GM11168 (cell line): ENCODE data around the gene PIF1.

ENCODE experiments used
- in situ Hi-C: fragments of 300-500 bp; cut with MboI; formaldehyde crosslinking; loops from one replicate; pipeline ENCODE4 v1.12.0; 2022; ENCODE audit warnings: low sequenced_read_pairs; ENCODE audit not compliant: unreplicated experiment

PIF1 gene

DNA sequence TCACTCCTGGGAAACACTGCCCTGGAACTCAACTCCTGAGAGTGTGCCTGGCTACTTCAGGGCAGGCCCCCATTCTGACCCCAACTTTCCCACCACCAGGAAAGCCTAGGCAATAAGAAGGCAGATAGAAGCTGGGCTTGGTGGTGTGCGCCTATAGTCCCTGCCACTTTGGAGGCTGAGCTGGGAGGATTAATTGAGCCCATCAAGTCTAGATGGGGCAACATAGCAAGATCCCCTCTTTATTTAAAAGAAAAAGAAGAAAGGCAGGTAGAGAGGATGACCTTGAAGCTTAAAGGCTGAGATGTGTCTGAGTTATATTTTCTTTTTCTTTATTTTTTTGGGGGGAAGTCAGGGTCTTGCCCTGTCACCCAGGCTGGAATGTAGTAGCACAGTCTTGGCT, 45.8 kb downstream of the PIF1 start:
- in situ Hi-C loops: no loop called here

- in situ Hi-C loops: no loop called here
Measured at GRCh38 chr15:64779024-64779423, 46.4 kb downstream of the PIF1 start.

- in situ Hi-C loops: no loop called here
Measured at GRCh38 chr15:64776402-64776786, 49.1 kb downstream of the PIF1 start.

DNA sequence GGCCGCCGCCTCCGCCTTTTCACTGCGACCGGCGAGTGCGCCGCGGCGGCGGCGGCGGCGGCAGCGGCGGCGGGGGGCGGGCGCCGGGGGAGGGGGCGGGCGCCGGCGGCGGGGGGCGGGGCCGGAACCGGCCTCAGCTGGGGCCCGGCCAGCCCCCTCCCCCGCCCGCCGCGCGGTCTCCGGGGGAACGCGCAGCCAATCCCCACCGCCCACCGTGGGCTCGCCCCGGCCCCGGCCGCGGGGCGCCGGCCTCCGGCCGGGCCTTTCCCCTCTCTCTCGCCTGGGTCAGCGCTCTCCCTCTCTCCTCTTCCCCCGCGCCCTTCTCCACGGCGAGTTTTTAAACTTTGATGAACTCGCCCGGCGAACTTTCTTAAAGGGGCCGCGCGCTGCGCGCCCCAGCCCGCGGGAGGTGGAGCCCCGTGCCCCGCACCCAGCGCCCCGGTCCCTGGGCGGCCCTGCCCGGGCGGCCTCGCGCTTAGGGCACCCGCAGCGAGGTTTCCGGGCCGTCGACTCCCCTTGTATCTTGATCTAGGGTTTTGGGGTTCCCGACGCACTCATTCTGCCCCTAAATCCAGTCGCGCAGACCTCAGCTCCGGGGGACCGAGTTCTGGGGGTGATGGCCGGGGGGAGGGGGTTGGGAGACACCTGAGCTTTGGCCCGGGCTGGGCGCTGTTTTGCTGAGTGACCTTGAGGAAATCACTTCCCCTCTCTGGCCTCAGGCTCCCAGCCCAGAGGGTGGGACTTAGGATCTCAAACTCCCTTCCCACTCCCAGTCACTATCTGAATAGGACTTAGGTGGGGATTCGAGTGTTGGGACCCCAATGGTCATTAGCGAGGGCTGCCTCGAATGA, 49.7 kb downstream of the PIF1 start, which contains the start of gene RBPMS2:
Gene RBPMS2, minus strand, starts transcription at position 39 of the 851 bp plus-strand sequence. CDS start 270 bp downstream, outside the sequence.
- in situ Hi-C loops: no loop called here

- in situ Hi-C loops: no loop called here
Measured at GRCh38 chr15:64774629-64775493, 50.6 kb downstream of the PIF1 start.

DNA sequence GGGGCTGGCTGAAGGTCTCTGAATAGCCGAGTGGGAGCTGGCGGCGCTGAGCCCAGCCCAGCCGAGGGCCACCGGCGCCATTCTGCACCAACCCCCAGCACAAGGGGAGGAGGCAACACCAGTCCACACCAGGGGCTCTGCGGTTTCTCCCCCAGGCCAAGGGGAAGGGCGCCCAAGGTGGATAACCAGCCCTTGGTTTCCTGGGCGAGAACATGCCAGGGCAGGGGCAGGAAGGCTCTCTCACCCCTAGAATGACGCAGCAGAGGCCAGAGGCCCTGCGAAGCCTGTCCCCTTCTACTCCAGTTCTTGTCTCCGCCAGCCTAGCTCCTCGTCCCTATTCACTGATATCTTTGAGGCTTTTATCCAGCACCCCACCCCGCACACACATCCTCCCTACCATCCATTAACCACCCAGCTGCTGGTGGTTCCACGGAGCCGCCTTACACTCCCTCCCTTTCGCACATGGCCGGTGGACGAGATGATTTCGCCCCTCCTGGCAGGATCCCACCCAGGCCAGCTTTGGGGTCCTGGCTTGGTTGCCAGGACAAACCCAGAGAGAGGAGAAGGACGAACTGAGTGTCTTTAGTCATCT, 51.3 kb downstream of the PIF1 start:
- in situ Hi-C loops: no loop called here

GRCh38 chr15:64773606-64774005, 51.8 kb downstream of the PIF1 start:
- in situ Hi-C loops: no loop called here

DNA sequence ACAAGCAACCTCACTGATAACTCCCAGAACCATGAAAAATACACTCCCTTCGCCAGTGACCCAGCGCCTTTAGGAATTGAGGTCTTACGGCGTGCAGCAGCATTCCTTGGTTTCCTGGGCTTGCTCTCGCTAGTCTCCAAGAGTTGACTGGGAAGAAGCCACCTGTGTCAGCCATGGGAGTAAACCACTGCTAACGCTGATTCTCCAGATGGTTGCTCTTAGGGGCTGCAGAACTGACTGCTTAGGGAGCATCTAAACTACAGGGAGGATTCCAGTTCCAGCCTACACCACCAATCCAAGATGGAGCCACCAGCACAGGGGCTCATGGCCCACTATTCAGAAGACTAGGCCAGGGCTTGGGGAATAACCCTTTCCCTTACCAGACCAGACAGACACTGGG, 52.5 kb downstream of the PIF1 start:
- in situ Hi-C loops: no loop called here

GRCh38 chr15:64772488-64772887, 53.0 kb downstream of the PIF1 start:
- in situ Hi-C loops: no loop called here

GRCh38 chr15:64770626-64771025, 54.8 kb downstream of the PIF1 start:
- in situ Hi-C loops: no loop called here

DNA sequence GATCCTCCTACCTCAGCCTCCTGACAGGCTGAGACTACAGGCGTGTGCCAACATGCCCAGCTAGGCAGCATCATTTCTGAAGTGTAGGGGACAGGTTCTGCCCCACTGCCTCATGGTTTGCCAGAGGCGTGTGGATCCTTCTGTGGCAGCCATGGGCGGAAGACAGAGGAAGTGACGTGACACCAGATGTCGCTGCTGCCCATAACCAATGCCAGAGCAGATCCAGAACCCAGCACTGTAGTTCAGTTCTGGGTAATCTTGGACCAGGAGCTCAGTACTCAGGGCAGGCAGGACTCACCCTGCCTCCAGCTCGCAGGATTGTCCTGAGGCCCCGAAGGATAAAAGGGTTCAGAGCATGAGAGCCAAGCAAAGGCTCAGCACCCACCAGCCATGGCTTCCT, 58.2 kb downstream of the PIF1 start:
- in situ Hi-C loops: no loop called here

DNA sequence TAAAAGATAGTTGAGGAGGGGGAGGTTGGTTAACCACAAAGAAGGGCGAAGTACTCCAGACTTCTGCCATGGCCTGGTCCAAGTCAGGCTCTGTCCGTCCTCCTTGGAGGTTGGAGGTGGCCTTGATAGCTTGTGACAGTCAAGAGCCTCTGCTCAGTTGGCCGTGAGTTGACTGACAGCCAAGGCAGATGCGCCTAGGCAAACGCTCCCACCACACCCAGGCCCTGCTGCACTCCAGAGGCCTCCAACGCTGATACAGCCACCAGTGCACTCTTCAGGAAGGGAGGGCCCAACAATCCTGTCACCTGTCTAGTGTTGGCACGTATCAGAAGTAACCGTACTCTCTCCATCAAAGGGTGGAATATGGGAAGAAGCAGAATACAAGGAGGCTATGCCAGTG, 59.4 kb downstream of the PIF1 start:
- in situ Hi-C loops: no loop called here
